ENCODE results near the gene RHBDL1. TPM values are rescaled to one million over a fixed set of nuclear protein-coding genes. Genes with fewer than 3 reads are reported as not detected.

The RHBDL1 gene
- total and polyA plus RNA-seq, 9 of the 15 experiments (the other 6 are each of a cell fraction or from before 2014, with no cell fraction given), result 0.03 to 5.6 (median 1.3) TPM; not detected in 1

DNA sequence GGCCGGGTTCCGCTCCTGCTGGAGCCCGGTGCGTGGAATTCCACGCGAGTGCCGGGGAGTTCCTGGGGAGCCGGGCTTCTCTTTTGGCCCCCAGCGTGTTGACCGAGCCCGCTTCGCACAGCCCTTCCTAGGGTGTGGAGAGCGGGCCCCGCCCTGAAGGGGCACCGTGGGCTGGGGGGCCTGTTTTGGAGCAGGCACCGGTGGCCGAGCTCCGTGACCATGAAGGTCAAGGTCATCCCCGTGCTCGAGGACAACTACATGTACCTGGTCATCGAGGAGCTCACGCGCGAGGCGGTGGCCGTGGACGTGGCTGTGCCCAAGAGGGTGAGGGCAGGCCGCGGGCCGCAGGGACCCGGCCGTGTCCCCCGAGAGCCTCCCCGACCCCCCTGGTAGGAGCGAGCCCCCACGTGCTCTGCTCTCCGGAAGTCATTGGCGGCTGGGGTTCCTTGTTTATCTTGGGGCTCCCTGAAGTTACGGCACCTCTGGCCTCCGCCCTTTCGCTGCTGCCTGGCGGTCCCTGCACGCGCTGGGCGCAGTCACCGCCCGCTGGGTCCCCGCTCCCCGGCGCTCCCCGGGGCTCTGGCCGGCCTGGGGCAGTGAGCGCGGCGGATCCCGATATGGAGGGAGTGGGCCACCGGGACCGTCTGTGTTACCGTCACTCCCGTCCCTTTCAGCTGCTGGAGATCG lies 52.0 kb downstream of the RHBDL1 start (continued):
- TF ChIP-seq, protein P1, sequence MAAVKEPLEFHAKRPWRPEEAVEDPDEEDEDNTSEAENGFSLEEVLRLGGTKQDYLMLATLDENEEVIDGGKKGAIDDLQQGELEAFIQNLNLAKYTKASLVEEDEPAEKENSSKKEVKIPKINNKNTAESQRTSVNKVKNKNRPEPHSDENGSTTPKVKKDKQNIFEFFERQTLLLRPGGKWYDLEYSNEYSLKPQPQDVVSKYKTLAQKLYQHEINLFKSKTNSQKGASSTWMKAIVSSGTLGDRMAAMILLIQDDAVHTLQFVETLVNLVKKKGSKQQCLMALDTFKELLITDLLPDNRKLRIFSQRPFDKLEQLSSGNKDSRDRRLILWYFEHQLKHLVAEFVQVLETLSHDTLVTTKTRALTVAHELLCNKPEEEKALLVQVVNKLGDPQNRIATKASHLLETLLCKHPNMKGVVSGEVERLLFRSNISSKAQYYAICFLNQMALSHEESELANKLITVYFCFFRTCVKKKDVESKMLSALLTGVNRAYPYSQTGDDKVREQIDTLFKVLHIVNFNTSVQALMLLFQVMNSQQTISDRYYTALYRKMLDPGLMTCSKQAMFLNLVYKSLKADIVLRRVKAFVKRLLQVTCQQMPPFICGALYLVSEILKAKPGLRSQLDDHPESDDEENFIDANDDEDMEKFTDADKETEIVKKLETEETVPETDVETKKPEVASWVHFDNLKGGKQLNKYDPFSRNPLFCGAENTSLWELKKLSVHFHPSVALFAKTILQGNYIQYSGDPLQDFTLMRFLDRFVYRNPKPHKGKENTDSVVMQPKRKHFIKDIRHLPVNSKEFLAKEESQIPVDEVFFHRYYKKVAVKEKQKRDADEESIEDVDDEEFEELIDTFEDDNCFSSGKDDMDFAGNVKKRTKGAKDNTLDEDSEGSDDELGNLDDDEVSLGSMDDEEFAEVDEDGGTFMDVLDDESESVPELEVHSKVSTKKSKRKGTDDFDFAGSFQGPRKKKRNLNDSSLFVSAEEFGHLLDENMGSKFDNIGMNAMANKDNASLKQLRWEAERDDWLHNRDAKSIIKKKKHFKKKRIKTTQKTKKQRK (IDR thresholded peaks at IDR 0.05; ENCODE audit: borderline replicate concordance, low read depth, low read length), result no peak
- TF ChIP-seq, protein P2, sequence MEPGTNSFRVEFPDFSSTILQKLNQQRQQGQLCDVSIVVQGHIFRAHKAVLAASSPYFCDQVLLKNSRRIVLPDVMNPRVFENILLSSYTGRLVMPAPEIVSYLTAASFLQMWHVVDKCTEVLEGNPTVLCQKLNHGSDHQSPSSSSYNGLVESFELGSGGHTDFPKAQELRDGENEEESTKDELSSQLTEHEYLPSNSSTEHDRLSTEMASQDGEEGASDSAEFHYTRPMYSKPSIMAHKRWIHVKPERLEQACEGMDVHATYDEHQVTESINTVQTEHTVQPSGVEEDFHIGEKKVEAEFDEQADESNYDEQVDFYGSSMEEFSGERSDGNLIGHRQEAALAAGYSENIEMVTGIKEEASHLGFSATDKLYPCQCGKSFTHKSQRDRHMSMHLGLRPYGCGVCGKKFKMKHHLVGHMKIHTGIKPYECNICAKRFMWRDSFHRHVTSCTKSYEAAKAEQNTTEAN (CRISPR knock-in tag; IDR thresholded peaks at IDR 0.05), result no peak
- TF ChIP-seq, protein P3, sequence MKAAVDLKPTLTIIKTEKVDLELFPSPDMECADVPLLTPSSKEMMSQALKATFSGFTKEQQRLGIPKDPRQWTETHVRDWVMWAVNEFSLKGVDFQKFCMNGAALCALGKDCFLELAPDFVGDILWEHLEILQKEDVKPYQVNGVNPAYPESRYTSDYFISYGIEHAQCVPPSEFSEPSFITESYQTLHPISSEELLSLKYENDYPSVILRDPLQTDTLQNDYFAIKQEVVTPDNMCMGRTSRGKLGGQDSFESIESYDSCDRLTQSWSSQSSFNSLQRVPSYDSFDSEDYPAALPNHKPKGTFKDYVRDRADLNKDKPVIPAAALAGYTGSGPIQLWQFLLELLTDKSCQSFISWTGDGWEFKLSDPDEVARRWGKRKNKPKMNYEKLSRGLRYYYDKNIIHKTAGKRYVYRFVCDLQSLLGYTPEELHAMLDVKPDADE (conservative IDR thresholded peaks at IDR 0.05; ENCODE audit: control insufficient read depth, low read depth, low read length), result no peak; the same call in 1 of the 2 replicates
- no peak for TF ChIP-seq ZNF589 (CRISPR knock-in tag; IDR thresholded peaks at IDR 0.05; ENCODE audit: low read depth)
- TF ChIP-seq FOXK1 (CRISPR knock-in tag; IDR thresholded peaks at IDR 0.05; ENCODE audit: borderline replicate concordance), result 0 out of 2 replicates have a peak, but pooled peaks have one; percentile 40
- TF ChIP-seq PHB2 (IDR thresholded peaks at IDR 0.05; ENCODE audit: low read depth), result no peak
- no peak for TF ChIP-seq ZSCAN32 (CRISPR knock-in tag; IDR thresholded peaks at IDR 0.05)
- TF ChIP-seq ARNT (IDR thresholded peaks at IDR 0.05), result no peak
- TF ChIP-seq FOXJ2 (tag; IDR thresholded peaks at IDR 0.05), result no peak
- peak; percentile 25 to 59; a peak in 2 of 4 replicates for TF ChIP-seq MAZ (CRISPR knock-in tag; conservative IDR thresholded peaks at IDR 0.05 in 1 of 2, IDR thresholded peaks at IDR 0.05 in 1 of 2)
- TF ChIP-seq, protein P4, sequence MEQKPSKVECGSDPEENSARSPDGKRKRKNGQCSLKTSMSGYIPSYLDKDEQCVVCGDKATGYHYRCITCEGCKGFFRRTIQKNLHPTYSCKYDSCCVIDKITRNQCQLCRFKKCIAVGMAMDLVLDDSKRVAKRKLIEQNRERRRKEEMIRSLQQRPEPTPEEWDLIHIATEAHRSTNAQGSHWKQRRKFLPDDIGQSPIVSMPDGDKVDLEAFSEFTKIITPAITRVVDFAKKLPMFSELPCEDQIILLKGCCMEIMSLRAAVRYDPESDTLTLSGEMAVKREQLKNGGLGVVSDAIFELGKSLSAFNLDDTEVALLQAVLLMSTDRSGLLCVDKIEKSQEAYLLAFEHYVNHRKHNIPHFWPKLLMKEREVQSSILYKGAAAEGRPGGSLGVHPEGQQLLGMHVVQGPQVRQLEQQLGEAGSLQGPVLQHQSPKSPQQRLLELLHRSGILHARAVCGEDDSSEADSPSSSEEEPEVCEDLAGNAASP (IDR thresholded peaks at IDR 0.05), result no peak
- TF ChIP-seq ZBTB17 (CRISPR knock-in tag; IDR thresholded peaks at IDR 0.05), result 0 out of 2 replicates have a peak, but pooled peaks have one; percentile 33
- TF ChIP-seq, protein P5, sequence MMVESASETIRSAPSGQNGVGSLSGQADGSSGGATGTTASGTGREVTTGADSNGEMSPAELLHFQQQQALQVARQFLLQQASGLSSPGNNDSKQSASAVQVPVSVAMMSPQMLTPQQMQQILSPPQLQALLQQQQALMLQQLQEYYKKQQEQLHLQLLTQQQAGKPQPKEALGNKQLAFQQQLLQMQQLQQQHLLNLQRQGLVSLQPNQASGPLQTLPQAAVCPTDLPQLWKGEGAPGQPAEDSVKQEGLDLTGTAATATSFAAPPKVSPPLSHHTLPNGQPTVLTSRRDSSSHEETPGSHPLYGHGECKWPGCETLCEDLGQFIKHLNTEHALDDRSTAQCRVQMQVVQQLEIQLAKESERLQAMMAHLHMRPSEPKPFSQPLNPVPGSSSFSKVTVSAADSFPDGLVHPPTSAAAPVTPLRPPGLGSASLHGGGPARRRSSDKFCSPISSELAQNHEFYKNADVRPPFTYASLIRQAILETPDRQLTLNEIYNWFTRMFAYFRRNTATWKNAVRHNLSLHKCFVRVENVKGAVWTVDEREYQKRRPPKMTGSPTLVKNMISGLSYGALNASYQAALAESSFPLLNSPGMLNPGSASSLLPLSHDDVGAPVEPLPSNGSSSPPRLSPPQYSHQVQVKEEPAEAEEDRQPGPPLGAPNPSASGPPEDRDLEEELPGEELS (CRISPR knock-in tag; IDR thresholded peaks at IDR 0.05; ENCODE audit: borderline replicate concordance), result no peak
- no peak for TF ChIP-seq WHSC1 (IDR thresholded peaks at IDR 0.05; ENCODE audit: low read length)
- TF ChIP-seq DDX20 (tag; IDR thresholded peaks at IDR 0.05; ENCODE audit: low read depth), result no peak
- peak; percentile 55 for TF ChIP-seq RBBP5 (IDR thresholded peaks at IDR 0.05; ENCODE audit: borderline replicate concordance, insufficient read depth, low read length, poor library complexity, severe bottlenecking)
- TF ChIP-seq SMARCB1 (IDR thresholded peaks at IDR 0.05; ENCODE audit: insufficient read length, low read depth), result no peak

Measured in K562 (cell line).